IPS-NIHi11 (cell line): ENCODE data around the gene ACBD6.

Source experiments
- DNase-seq: peaks from one replicate; pipeline ENCODE4 v3.0.0; 2012; ENCODE audit warnings: mixed read lengths, low spot score

Gene ACBD6

DNA sequence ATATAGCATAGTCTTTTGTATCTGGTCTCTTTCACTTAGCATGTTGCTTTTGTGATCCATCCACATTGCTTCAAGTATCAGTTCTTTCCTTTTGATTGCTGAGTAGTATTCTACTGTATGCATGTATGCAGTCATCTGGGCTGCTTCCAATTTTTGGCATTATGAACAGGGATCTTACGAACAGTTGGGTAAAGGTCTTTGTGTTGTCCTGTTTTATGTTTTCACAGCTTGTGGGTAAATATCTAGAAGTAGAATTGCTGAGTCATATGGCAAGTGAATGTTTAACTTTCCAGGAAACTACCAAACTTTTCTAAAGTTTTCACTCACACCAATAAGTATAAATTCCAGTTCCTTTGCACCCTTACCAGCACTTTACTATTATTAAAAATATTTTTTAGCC, 211.4 kb downstream of the ACBD6 start:
- DNase-seq = no peak

DNA sequence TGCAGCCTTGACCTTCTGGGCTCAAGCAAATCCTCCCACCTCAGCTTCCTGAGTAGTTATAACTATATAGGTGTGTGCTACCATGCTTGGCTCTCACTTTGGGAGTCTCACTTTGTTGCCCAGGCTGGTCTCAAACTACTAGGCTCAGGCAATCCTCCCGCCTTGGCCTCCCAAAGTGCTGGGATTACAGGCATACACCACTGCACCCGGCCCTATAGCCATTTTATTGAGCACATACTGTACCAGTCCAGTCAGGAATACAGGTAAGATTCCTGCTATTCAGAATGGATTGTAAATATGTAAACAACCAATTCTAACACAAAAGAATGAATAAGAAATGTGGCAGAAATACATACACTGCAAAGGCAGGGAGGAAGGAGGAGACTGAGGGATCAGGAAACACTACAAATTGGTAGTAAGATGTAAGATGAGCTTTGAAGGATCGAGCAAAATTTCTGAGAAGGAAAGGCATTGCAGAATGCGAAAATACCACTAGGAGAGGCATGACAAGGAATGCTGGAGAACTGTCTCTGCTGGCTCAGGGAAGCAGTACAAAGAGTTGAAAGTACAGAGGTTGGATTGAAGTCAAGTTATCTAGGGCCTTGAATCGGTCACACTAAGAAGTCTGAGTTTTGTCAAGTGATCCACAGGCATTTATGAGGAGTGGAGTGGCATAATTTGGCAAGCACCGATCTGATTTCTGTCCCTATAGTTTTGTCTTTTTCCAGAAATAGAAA, 211.9 kb downstream of the ACBD6 start:
- DNase-seq = no peak

DNA sequence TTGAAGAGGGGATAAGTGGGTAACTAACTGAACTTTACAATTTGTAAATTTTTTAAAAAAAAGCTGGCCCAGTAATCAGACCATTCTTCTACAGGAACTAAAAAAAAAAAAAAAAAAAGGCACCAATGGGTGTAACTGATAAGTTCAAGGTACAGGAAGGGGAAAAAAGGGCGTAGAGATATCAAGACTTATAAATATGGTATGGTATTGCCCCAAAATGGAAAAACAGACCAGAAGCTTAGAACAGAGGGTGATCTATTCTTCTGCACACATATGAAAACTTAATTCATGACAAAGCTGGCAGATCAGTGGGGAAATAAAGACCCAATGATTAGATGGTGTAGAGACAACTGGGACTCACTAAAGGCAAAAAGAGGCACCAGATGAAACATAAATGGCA, 213.4 kb downstream of the ACBD6 start:
- no peak for DNase-seq

DNA sequence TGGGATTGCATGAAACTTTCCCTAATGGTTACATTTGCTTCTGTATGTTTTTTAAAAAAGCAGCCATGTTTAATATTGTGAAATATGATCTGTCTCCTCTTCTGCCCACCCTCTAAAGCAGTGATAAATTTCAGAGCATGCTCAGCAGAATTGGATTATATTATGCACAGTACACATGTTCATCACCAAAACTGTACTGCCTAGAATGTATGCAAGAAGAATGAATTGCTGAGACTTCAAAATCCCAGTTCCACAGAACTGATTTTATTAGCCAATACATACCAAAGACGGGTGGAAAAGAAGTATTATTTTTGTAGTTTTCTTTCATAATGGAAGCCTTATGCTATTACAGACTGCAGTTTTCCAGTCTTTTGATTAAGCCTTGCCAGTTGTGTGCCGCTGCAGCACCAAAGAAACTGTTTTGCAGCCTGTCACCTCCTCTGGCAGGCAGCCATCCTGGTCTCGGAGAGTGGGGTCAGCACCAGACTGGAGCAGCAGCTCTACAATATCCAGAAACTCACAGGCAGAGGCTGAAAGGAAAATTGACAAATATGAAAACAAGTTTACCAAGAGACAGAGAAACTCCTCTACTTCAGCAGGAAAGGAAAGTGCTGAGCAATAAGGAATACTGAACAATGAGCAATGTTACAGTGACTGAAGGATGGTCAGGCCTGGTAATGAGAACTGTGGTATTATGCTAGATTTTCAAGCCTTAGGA, 214.2 kb downstream of the ACBD6 start:
- DNase-seq = no peak

DNA sequence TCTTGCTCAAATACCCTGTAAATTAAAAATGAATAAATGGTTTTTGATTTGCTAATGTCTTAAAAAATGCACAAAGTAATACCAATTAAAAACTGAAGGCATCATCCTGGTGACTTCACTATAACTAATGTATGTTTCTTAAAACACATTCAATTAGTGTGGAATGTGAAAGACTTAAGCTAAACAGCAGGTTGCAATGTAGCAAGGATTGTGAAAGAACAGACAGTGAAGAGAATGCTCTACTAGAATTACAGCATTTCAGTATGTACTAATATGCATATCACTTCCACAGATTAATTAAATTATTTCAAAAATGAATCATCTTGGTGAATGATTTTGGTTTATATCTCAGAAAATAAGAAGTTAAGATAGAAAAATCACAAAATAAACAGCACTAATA, 216.0 kb downstream of the ACBD6 start:
- DNase-seq = no peak

DNA sequence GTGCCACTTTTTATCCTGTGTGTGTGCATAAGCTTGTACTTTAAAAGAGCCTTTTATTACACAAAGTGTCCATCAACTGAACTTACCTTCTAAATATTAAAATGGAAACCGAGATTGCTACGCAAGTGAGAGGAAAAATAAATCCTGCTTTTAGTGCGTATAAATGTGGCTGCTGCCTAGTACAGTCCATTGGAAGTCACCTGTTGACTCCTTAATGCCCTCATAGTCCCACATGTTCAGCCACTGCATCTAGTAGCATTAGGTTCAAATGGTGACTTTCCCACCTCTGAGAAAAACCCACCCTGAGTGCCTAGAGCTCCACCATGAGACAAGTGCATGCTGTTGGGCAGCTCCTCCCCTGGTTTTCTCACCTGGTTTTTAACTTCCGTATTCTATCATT, 219.3 kb downstream of the ACBD6 start:
- no peak for DNase-seq

DNA sequence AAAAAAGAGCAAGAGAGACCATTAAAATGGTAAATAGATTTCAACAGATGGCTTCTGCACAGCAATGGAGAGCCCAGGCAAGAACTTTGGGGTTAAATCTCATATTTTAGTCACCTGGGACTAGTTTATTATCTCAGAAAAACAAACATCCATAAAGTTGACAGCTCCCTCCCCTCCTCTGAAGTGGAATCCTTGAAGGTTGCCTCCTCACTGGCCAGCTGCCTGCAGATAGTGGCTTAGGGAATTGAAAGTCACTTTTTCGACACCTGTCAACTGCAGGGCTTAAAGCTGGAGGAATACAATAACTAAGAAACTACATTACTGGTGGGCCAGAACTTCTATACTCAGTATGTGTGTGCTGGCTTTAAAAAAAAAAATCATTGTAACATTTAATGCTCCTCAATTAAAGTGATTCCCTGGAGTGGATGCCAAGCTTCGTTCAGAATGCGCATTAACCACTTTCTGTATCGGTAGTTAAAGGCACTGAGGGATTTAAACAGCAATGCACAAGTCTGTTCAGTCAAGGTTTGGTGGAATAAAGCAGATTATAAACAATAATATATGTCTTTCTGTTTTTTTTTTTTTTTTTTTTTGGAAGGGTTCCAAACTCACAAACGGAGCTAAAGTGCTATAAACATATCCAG, 219.9 kb downstream of the ACBD6 start:
- no peak for DNase-seq

DNA sequence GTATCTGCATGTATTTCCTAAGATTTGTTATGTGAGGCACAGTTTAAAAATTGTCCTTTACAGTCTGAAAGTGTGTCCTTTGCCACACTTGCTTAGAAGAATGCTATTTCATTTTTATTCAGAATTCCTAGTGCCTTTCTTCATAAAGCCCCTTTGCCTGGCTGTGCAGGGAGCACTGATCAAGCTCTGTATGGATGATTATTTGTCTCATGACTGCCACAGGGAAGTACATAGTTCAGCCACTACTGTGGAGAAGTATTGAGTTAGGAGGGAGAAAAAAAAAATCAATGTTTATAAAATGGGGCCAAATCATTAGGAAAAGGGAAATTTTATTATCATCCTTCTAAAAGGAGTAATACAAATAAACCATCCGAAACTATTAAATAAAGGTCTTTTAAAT, 220.9 kb downstream of the ACBD6 start:
- no peak for DNase-seq

DNA sequence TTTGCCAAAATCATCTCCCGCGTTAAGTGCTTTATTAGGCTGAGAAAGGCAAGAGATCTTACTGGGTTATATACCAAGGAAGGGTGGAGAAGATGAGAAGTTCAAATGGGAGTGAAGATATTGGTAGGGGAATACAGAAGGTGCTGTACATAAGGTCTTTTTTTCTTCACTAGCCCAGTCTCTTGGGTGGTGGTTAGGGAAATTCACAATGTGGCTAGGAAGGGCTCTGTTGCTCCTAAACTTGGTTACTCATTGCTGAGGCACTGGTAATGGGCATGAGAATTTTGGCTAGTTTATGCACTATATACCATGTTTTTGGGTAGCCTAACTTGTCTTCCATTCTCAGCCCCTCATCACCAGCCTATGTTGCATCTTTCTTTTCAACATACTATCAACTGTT, 221.8 kb downstream of the ACBD6 start:
- DNase-seq = no peak

DNA sequence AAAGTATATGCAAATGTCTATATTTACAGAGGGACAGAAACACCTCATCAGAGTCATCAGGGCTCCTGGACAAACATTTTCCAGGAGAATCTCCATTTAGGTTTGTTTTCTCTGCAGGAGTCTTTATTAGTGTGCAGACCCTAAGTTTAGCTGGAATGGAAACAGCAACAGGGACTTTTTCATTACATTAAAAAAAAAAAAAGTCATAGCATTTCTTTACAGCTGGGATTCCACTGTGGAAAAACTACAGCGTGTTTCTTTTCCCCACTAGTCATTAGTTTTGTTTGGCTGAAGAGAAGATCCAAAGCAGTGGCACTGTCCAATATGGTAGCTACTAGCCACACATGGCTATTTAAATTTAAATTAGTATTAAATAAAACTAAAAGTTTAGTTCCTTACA, 222.7 kb downstream of the ACBD6 start:
- DNase-seq = no peak

DNA sequence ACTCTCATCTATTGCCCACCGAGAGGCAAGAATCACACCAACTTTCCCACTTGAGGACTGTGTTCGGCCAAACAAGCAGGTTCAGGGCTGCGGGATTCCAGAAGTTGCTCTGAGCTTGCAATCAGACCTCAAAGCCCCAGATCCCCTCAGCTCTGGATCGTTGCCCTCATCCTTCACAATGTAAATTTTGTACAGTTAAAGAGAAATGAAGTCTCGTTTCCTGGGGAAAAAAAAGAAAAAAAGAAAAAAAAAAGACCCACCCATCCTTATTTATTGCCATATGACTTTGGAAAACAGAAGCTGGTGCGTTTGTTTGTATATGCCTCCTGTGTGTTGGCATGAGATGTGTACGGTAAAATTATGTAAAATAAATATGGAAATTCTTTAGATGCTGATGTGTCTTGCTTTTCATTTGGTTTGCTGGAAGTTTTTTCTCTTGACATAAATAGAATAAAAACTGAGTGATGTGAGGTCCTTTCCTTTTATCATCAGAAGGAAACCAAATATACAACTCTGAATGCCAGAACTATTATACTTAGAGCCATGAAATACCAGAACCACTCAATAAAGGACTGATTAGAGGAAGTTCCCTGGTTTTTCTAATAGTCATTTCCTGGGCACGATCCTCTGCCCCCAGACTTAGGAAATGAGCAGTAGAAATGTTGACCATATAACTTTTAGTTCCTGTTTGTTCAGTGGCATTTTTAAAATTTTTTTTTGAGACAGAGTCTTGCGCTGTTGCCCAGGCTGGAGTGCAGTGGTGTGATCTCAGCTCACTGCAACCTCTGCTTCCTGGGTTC, 223.6 kb downstream of the ACBD6 start:
- no peak for DNase-seq

DNA sequence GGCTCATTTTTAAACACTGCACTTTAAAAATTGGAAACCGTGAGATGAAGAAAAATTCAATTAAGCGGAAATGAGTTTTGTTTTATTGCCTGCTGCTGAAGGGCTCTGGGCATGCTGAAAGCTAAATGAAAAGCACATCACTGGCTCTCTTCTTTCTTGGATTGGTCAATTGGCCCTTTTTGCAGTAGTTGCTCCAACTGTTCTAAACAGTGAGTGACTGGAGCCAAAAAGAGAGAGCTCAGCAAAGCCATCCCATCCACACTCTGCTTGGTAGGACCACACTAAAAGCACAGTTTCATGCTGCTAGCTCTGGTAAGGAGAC, 224.2 kb downstream of the ACBD6 start:
- no peak for DNase-seq

DNA sequence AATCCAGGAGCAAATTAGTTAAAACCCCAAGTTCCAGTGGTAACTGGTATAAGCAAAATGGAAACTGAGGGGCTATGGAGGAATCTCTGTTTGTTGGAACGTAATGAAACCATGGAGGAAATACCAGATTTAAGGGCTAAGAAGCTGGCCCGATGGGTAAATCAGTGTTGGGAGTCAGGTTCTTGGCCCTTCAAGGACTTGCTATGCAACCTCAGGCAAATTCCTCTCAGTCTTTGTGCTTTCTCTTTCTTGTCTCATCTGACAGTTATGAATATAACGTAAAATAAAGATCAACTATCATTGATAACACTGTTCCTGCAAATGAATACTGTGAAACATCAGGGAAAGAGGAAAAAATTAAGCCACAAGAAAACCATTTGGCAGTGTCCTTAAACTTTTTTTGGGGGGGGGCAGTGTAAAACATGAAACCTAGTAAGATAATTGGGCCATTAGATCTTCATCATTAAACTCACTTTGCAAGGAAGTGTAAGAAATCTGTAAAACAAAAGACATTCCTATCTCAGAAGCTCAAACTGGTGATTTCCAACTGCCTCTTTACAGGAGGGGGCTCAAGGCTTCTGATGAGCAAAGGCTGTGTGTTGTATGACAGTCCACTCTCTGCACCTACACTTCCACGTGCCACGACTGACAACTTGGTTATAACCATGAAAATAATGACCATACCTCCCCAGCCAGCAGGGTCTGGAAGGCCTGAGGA, 224.7 kb downstream of the ACBD6 start:
- no peak for DNase-seq

DNA sequence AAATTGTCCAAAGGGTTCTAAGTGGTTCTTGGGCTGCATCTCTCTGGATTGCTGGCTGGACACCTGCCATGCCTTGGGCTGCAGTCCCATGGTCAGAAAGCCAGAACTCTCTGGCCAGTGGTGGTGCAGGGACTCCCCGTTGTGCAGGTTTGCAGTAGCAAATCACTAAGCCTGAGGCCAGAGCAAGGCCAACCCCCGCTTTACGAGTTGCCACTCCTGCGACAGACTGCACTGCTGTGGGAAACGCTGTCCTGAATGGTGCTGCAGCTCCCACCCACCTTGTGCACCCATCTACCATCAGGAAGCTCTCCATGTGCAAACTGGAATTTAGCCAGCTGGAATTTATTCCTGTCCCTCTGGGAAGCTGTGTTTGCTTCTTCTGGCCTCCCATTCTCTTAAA, 226.7 kb downstream of the ACBD6 start:
- no peak for DNase-seq

DNA sequence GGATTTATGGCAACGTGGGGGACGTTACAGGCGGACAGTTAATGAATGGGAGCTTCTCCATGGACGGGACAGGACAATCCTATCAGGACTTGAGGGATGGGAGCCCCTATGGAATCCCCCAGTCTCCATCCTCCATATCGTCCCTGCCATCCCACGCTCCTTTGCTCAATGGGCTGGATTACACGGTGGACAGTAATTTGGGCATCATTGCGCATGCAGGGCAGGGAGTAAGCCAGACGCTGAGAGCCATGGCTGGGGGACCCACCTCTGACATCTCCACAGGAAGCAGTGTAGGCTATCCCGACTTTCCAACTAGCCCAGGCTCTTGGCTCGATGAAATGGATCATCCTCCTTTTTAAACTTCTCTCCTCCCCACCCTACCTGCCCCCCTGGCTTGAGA, 228.2 kb downstream of the ACBD6 start:
- no peak for DNase-seq

DNA sequence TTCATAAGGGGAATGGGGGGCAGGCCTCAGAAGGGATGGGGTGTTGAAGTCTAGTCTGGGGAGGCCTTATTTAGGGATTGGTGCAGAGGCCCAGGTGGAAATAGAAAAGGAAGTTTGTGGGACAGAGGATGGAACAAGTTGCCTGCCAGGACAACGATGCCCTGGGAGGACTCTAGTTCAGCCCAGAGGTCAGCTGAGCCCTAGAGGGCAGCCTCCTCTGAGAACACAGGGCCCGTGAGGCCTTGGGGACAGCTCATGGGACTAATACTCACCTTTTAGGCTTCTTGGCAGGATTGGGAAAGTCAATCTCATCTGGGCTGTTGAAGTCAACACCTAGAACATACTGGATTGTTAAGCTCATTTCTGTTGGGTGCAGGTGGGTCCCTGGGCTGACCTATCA, 229.3 kb downstream of the ACBD6 start:
- no peak for DNase-seq

DNA sequence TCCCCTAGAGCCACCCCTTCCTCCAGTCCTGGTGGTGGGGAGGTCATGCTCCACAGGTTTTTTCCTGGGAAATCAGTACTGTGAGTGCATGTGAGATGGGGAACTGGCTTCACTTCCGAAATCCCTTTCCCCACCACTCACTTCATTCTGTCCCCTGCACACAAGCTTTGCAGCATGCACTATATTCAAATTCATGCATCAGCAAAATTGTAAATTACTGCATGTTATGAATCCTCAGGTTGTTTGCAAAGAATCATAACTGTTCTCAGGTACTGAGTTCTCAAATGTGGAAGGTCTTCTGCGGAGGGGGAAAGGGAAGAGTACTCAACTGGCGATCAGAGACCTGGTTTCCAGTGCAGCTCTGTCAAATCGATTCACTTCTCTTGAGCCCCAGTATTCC, 230.0 kb downstream of the ACBD6 start:
- no peak for DNase-seq

DNA sequence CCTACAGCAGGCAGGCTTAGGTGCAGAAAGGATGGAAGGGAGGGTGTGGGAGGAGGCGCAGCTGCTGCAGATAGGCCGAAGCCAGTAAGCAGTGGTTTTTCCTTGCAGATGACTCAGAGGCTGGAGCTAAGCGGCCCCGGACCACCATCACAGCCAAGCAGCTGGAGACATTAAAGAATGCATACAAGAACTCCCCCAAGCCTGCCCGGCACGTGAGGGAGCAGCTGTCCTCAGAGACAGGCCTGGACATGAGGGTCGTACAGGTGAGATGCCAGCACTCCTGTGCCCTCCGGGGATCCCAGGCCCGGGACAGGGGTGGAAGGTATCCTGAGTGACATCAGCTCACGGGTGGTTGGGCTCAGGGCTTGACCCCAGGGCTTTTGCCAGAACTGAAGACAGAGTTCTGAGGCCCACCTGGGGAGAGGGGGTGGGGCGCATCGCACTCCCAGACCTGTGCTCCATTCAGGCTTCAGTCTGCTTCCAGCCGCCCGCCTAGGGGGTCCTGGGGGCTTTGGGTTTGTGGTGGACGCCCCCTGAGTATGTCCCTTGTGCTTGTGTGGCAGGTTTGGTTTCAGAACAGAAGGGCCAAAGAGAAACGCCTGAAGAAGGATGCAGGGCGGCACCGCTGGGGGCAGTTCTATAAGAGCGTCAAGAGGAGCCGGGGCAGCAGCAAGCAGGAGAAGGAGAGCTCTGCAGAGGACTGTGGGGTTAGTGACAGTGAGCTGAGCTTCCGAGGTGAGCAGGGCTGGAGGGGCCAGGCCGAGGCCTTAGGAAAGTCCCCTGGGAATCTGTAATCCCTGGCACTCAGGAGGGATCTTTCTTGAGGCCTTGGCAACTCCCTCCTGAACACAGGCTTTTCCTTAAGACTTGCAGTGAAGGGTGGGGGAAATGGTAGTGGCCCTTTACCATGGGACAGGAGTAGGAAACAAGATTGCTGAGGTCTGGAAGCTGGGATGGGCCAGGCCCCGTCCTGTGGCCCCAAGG, 230.8 kb downstream of the ACBD6 start:
- no peak for DNase-seq

DNA sequence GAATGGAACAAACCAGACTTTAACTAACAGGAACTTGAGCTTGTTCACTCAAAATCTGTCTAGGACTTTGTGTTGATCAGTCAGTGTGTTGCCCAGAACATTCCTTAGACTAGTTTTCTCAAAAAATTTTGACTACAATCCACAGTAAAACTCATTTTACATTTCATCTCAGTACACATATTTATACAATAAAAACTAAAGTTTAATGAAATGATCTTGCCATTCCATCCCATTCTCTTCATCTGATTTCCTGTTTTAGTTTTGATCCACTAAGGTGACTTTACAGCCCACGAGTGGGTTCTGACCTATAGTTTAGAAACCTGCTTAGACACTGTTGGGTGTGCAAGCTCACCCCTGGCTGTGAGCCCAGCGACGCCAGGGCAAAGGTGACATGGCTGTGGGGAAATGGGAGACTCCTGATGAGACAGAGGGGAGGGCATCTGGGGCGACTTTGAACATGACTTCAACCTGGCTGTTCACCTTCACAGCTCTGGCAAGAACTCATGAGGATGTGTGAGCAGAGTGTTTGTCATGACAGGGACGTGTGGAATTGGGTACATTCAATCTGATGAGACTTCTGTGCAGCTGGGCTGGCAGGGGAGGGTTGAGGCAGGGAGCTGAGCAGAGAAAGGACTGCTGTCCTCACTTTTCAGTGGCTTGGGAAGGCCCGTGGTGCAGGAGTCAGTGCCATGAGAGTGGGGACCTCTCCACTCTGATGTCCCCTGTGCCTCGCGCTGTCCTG, 231.7 kb downstream of the ACBD6 start:
- DNase-seq = no peak
